ENCODE measurements around the gene CAPZA3.
"Not testable (repeated sequence)": the region's sequence is repeated elsewhere in the genome, so short reads cannot be mapped to it uniquely, and the experiment has no call there.

CAPZA3 gene

DNA sequence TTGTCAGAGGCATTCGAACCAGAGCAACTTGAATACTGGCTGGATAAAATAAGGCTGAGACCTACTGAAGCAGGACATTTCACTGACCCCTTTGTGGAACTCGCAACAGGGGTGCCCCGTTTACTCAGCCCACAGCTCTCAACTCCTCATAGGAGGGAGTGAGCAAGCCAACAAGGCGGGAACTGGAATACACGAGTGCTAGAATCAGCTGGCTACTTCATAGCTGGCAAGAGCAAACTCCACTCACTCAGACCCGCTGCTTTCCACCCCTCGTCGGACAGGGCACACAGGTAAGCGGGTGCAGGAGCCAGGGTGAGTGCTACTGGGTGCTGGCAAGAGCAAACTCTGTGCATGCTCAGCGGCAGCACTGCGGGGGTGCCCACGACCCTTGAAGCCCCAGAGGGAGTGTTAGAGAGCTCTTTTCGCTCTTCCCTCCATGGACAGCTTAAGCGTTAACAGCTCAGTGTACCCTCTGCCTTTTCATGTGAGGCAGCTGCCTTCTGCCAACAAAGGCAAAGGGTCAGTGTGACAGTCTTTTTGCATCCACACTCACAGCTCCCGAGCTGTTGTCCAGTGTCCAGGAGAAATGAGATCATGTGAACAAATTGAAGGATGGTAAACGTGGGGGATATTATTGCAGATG lies 15.7 kb downstream of the CAPZA3 start:
- DNase-seq (ENCODE audit: low read depth in 2 of 2) = no peak

DNA sequence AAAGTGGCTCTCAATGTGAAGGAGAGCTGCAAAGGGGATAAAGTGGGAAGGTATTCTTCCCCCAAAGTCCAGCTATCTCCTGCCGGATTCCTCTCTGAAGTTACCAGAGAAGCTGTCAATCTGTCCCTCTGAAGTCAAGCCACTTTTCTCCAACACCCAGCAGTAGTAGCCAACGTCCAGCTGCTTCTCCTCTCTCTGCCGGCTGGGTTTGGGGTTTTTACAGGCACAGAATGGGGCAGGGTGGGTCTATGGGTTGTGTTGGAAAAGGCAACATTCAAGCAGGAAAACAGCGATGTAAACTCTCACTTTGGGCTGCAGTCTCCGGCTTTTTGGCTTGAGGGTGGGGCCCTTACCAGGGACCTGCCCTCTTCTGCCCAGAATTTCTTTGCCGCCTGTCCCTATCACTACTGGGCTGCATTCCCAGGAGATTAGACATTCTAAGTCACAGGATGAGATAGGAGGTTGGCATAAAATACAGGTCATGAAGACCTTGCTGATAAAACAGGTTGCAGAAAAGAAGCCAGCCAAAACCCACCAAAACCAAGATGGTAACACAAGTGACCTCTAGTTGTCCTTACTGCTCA lies 16.3 kb downstream of the CAPZA3 start:
- DNase-seq (ENCODE audit: low read depth in 2 of 2) = no peak

DNA sequence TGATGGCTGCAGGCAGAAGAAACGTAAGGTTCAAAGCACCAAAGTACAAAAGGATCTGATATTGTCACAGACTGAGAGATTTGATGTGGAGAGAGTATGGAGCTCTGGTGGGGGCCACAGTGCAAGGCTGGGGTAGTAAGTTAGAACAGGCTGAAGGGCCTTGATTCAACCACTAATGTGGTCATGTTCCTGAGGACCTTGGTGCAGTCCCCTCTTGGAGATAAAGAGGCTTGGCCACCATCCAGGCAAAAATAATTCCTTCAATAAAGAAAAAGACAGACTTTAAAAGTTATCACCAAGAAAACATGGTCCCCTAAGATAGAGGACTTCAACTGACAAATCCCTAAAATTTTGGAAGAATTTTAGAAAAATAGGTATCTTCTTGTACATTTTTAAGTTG lies 17.4 kb downstream of the CAPZA3 start:
- DNase-seq (ENCODE audit: low read depth in 2 of 2) = no peak

DNA sequence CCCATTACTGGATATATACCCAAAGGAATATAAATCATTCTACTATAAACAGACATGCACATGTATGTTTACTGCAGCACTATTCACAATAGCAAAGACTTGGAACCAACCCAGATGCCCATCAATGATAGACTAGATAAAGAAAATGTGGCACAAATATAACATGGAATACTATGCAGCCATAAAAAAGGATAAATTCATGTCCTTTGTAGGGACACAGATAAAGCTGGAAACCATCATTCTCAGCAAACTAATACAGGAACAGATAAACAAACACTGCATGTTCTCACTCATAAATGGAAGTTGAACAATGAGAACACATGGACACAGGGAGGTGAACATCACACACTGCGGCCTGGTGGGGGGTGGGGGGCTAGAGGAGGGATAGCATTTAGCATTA lies 28.6 kb downstream of the CAPZA3 start:
- DNase-seq (ENCODE audit: low read depth in 2 of 2) = not testable (repeated sequence)

GRCh38 chr12:18782827-18783226 lies 44.9 kb downstream of the CAPZA3 start:
- no peak for DNase-seq (ENCODE audit: low read depth in 2 of 2)

GRCh38 chr12:18785465-18785864 lies 47.5 kb downstream of the CAPZA3 start:
- DNase-seq (ENCODE audit: low read depth in 2 of 2) = not testable (repeated sequence)
